ENCODE data around the gene ATP8B1.

Gene ATP8B1

GRCh38 chr18:57793302-57793986 is 9.7 kb downstream of the ATP8B1 start:
- Mint-ChIP-seq H3K9me3 (no peaks in the 10 kb centered on the region), H3K4me1 (ENCODE audit: low read depth) (no peaks in the 10 kb centered on the region), H3K36me3 (ENCODE audit: low read depth) (no peaks in the 10 kb centered on the region), H3K27me3 (peaks cover 20% of the 10 kb centered on the region), H3K27ac (no peak overlapping the region), H3K4me3 (no peak overlapping the region)
- intact Hi-C loops (cut with micrococcal nuclease), result no loop called here

GRCh38 chr18:57792631-57793301 is 10.3 kb downstream of the ATP8B1 start:
- Mint-ChIP-seq H3K27ac (no peak overlapping the region), H3K9me3 (no peaks in the 10 kb centered on the region), H3K27me3 (peaks cover 16% of the 10 kb centered on the region), H3K36me3 (ENCODE audit: low read depth) (no peaks in the 10 kb centered on the region), H3K4me3 (no peak overlapping the region), H3K4me1 (ENCODE audit: low read depth) (no peaks in the 10 kb centered on the region)
- intact Hi-C loops (cut with micrococcal nuclease), result no loop called here

- intact Hi-C loops (cut with micrococcal nuclease), result no loop called here
- Mint-ChIP-seq H3K27ac (no peak overlapping the region), H3K27me3 (peaks cover 16% of the 10 kb centered on the region), H3K9me3 (no peaks in the 10 kb centered on the region), H3K36me3 (ENCODE audit: low read depth) (no peaks in the 10 kb centered on the region), H3K4me3 (no peak overlapping the region), H3K4me1 (ENCODE audit: low read depth) (no peaks in the 10 kb centered on the region)
Measured at GRCh38 chr18:57791911-57792310, 11.2 kb downstream of the ATP8B1 start.

DNA sequence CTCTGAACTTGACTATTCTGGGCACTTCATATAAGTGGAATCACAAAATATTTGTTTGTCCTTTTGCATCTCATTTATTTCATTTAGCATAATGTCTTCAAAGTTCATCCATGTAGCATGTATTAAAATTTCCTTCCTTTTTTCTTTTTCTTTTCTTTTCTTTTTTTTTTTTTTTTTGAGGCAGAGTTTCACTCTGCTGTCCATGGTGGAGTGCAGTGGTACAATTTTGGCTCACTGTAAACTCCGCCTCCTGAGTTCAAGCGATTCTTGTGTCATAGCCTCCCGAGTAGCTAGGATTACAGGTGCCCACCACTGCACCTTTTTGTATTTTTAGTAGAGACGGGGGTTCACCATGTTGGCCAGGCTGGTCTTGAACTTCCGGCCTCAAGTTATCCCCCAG is 11.9 kb downstream of the ATP8B1 start:
- no peaks in the 10 kb centered on the region for H3K9me3 Mint-ChIP-seq
- H3K27ac Mint-ChIP-seq, result no peak overlapping the region
- H3K4me1 Mint-ChIP-seq (ENCODE audit: low read depth), result no peaks in the 10 kb centered on the region
- no peak overlapping the region for H3K4me3 Mint-ChIP-seq
- intact Hi-C loops (cut with micrococcal nuclease), result no loop called here
- peaks cover 14% of the 10 kb centered on the region for H3K27me3 Mint-ChIP-seq
- no peaks in the 10 kb centered on the region for H3K36me3 Mint-ChIP-seq (ENCODE audit: low read depth)

DNA sequence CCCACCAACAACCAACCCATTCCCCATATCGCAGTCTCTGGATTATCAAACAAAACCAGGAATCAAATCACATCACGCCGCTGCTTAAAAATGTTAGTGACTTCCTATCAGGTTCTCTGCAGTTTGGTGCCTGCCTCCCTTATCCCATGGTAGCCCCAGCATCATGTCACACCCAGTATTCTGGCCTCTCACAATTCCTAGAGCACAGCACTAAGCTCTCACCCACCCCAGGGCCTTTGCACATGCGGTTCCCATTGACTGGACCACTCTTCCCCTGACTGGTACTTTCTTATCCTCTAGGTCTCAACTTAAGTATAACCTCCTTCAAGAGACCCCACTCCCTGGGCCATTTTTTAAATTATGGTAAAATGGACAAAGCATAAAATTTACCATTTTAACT is 12.8 kb downstream of the ATP8B1 start:
- H3K9me3 Mint-ChIP-seq, result no peaks in the 10 kb centered on the region
- no peaks in the 10 kb centered on the region for H3K36me3 Mint-ChIP-seq (ENCODE audit: low read depth)
- H3K27me3 Mint-ChIP-seq, result peaks cover 14% of the 10 kb centered on the region
- H3K4me1 Mint-ChIP-seq (ENCODE audit: low read depth), result no peaks in the 10 kb centered on the region
- intact Hi-C loops (cut with micrococcal nuclease), result no loop called here
- no peak overlapping the region for H3K27ac Mint-ChIP-seq
- no peak overlapping the region for H3K4me3 Mint-ChIP-seq

GRCh38 chr18:57789759-57790158 is 13.4 kb downstream of the ATP8B1 start:
- H3K27me3 Mint-ChIP-seq, result peaks cover 14% of the 10 kb centered on the region

DNA sequence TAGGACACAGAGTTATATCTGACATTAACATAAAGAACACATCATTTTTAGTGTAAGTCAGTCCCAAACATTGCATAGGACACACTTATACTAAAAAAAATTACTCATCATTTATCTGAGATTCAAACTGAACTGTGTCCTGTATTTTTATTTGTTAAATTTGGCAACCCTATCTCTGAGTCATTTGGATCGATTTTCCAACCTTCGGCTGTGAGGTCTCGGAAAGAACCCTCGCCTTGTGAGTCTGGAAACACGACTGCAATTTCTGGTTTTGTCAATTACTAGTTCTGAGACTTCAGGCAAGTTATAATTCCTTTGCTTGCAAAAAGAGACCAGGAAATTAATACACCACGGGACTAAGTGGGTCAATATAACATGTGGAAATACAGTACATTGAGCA is 14.0 kb downstream of the ATP8B1 start:
- no peak overlapping the region for H3K4me3 Mint-ChIP-seq
- intact Hi-C loops (cut with micrococcal nuclease), result no loop called here
- H3K4me1 Mint-ChIP-seq (ENCODE audit: low read depth), result peaks cover 4% of the 10 kb centered on the region
- H3K36me3 Mint-ChIP-seq (ENCODE audit: low read depth), result no peaks in the 10 kb centered on the region
- peaks cover 12% of the 10 kb centered on the region for H3K27me3 Mint-ChIP-seq
- no peak overlapping the region for H3K27ac Mint-ChIP-seq
- H3K9me3 Mint-ChIP-seq, result no peaks in the 10 kb centered on the region

More at GRCh38 chr18:57789759-57790158, 13.4 kb downstream of the ATP8B1 start:
- intact Hi-C loops (cut with micrococcal nuclease), result no loop called here
- Mint-ChIP-seq H3K4me1 (ENCODE audit: low read depth) (no peaks in the 10 kb centered on the region), H3K27ac (no peak overlapping the region), H3K36me3 (ENCODE audit: low read depth) (no peaks in the 10 kb centered on the region), H3K9me3 (no peaks in the 10 kb centered on the region), H3K4me3 (no peak overlapping the region)

GRCh38 chr18:57787068-57787685 is 15.9 kb downstream of the ATP8B1 start:
- intact Hi-C loops (cut with micrococcal nuclease), result no loop called here
- Mint-ChIP-seq H3K4me1 (ENCODE audit: low read depth) (peaks cover 8% of the 10 kb centered on the region), H3K36me3 (ENCODE audit: low read depth) (no peaks in the 10 kb centered on the region), H3K4me3 (no peak overlapping the region), H3K9me3 (no peaks in the 10 kb centered on the region), H3K27ac (no peak overlapping the region), H3K27me3 (no peaks in the 10 kb centered on the region)

DNA sequence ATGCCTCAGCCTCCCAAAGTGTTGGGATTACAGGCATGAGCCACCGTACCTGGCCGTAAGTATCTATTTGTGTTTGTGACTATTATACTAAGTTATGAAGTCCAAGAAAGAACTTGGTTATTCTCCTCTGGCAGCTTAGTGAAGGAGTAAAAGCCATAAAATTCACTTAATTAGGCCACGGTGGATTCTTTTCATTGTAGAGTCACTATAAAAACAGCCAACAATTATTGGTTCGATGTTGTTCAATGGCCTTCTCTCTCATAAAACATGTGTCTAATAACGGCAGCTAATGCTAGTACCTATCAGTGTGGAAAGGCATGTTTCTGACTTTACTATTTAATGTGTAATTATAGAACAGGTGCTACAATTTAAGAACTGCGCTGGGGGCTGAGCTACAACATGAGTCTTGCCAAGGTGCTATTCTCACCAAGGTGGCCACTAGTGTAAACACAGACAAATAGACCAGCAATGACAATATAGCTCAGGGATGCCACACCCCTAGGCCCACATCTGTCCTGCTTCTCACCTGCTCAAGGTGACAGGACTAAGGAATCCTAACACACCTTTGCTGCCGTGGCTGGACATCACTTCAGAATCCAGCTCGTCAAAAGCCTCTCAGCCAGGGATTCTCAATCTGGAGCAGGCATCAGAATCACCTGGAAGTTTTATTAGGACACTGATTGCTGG is 17.2 kb downstream of the ATP8B1 start:
- no peaks in the 10 kb centered on the region for H3K27me3 Mint-ChIP-seq
- no peak overlapping the region for H3K27ac Mint-ChIP-seq
- no peaks in the 10 kb centered on the region for H3K36me3 Mint-ChIP-seq (ENCODE audit: low read depth)
- H3K4me3 Mint-ChIP-seq, result no peak overlapping the region
- peaks cover 16% of the 10 kb centered on the region for H3K4me1 Mint-ChIP-seq (ENCODE audit: low read depth)
- intact Hi-C loops (cut with micrococcal nuclease), result no loop called here
- no peaks in the 10 kb centered on the region for H3K9me3 Mint-ChIP-seq

GRCh38 chr18:57784801-57785114 is 18.4 kb downstream of the ATP8B1 start:
- Mint-ChIP-seq H3K9me3 (no peaks in the 10 kb centered on the region), H3K36me3 (ENCODE audit: low read depth) (no peaks in the 10 kb centered on the region), H3K4me3 (no peak overlapping the region), H3K4me1 (ENCODE audit: low read depth) (peaks cover 25% of the 10 kb centered on the region), H3K27ac (no peak overlapping the region), H3K27me3 (no peaks in the 10 kb centered on the region)
- intact Hi-C loops (cut with micrococcal nuclease), result no loop called here

- no peak overlapping the region for H3K4me3 Mint-ChIP-seq
- H3K27ac Mint-ChIP-seq, result no peak overlapping the region
- peaks cover 27% of the 10 kb centered on the region for H3K4me1 Mint-ChIP-seq (ENCODE audit: low read depth)
- H3K36me3 Mint-ChIP-seq (ENCODE audit: low read depth), result no peaks in the 10 kb centered on the region
- intact Hi-C loops (cut with micrococcal nuclease), result no loop called here
- no peaks in the 10 kb centered on the region for H3K9me3 Mint-ChIP-seq
- no peaks in the 10 kb centered on the region for H3K27me3 Mint-ChIP-seq
Measured at GRCh38 chr18:57784034-57784800, 18.9 kb downstream of the ATP8B1 start.

DNA sequence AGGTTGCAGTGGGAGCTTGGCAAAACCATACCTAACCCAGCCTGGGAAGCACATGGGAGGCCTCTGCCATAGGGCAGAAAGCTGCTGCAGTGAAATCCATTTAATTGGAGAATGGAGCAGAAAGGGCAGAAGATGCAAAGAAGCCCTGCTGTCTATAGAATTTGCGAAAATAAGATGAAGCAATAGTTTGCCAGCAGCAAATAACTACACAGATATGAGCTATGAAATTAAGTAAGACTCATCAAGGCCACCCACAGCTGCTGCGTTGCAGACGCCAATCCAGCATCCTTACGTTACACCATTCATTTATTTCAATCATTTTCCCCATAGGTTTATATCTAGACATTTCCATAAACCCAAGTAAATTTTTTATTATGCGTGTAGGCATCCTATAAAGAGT is 21.1 kb downstream of the ATP8B1 start:
- intact Hi-C loops (cut with micrococcal nuclease), result no loop called here
- Mint-ChIP-seq H3K27ac (no peak overlapping the region), H3K4me1 (ENCODE audit: low read depth) (peaks cover 31% of the 10 kb centered on the region), H3K4me3 (no peak overlapping the region), H3K27me3 (no peaks in the 10 kb centered on the region), H3K9me3 (no peaks in the 10 kb centered on the region), H3K36me3 (ENCODE audit: low read depth) (no peaks in the 10 kb centered on the region)

GRCh38 chr18:57780706-57781347 is 22.3 kb downstream of the ATP8B1 start:
- peak overlapping the region; percentile 80 for H3K27ac Mint-ChIP-seq
- H3K27me3 Mint-ChIP-seq, result no peaks in the 10 kb centered on the region
- H3K4me1 Mint-ChIP-seq (ENCODE audit: low read depth), result peaks cover 31% of the 10 kb centered on the region
- H3K4me3 Mint-ChIP-seq, result peak overlapping the region; percentile 39
- no peaks in the 10 kb centered on the region for H3K9me3 Mint-ChIP-seq
- intact Hi-C loops (cut with micrococcal nuclease), result loop anchor here (2.0 kb wide), 1 partner anchor 150 kb away; no protein-coding TSS in a partner anchor
- no peaks in the 10 kb centered on the region for H3K36me3 Mint-ChIP-seq (ENCODE audit: low read depth)
